Islet of Langerhans (tissue), 1 donor: ENCODE measurements around the gene CLCN7.

Experiments
- FAIRE-seq: peaks from one replicate; lab custom pipeline; 2011; peaks lifted over from hg19 to GRCh38; lab: Jason Lieb, UNC

CLCN7 gene

GRCh38 chr16:1464196-1464893 is 10.5 kb downstream of the CLCN7 start:
- FAIRE-seq, result no peak

- no peak for FAIRE-seq
Observed at GRCh38 chr16:1461146-1461545, 13.7 kb downstream of the CLCN7 start.

- FAIRE-seq, result no peak
Observed at GRCh38 chr16:1460602-1461138, 14.2 kb downstream of the CLCN7 start.

- FAIRE-seq, result no peak
Observed at GRCh38 chr16:1459967-1460366, 14.9 kb downstream of the CLCN7 start.

GRCh38 chr16:1458977-1459341 is 15.9 kb downstream of the CLCN7 start:
- FAIRE-seq, result no peak

GRCh38 chr16:1458336-1458976 is 16.4 kb downstream of the CLCN7 start:
- FAIRE-seq, result no peak

- no peak for FAIRE-seq
Observed at GRCh38 chr16:1457489-1458245, 17.2 kb downstream of the CLCN7 start.

- no peak for FAIRE-seq
Observed at GRCh38 chr16:1456951-1457350, 17.9 kb downstream of the CLCN7 start.

GRCh38 chr16:1455190-1456171 is 19.3 kb downstream of the CLCN7 start:
- no peak for FAIRE-seq

- no peak for FAIRE-seq
Observed at GRCh38 chr16:1454561-1454960, 20.3 kb downstream of the CLCN7 start.

GRCh38 chr16:1453316-1453715 is 21.5 kb downstream of the CLCN7 start:
- FAIRE-seq, result no peak

- no peak for FAIRE-seq
Observed at GRCh38 chr16:1452530-1452929, 22.3 kb downstream of the CLCN7 start.

- FAIRE-seq, result no peak
Observed at GRCh38 chr16:1451702-1452392, 23.0 kb downstream of the CLCN7 start.

GRCh38 chr16:1450841-1451240 is 24.0 kb downstream of the CLCN7 start:
- no peak for FAIRE-seq

GRCh38 chr16:1450218-1450617 is 24.6 kb downstream of the CLCN7 start:
- FAIRE-seq, result no peak

GRCh38 chr16:1449201-1449788 is 25.5 kb downstream of the CLCN7 start:
- no peak for FAIRE-seq

GRCh38 chr16:1448536-1449116 is 26.2 kb downstream of the CLCN7 start:
- FAIRE-seq, result no peak

GRCh38 chr16:1447965-1448364 is 26.9 kb downstream of the CLCN7 start:
- FAIRE-seq, result no peak

GRCh38 chr16:1446296-1447080 is 28.3 kb downstream of the CLCN7 start:
- no peak for FAIRE-seq
